GM10847 (cell line): ENCODE results near the gene SCAF8.

ENCODE experiments used
- POLR2A ChIP-seq: IDR thresholded peaks from 2 replicates; pipeline ENCODE4 v1.6.1; 2011; ENCODE audit not compliant: insufficient read length; ENCODE audit errors: extremely low read depth

SCAF8 gene

DNA sequence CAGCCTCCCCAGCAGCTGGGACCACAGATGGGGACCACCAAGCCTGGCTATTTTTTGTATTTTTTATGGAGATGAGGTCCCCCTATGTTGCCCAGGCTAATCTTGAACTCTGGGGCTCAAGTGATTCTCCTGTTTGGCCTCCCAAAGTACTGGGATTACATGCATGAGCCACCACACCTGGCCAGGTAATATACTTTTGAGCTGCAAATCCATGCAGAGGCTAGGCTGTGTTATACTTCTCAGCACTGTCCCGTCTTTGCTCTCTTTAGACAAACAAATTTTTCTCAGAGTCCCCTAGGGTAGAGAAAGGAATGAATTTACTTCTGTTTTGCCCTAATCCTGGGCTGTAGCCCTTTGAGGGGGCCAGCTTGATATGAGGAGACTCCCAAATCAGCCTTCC lies 13.4 kb upstream of the SCAF8 start:
- TF ChIP-seq POLR2A, result no peak

DNA sequence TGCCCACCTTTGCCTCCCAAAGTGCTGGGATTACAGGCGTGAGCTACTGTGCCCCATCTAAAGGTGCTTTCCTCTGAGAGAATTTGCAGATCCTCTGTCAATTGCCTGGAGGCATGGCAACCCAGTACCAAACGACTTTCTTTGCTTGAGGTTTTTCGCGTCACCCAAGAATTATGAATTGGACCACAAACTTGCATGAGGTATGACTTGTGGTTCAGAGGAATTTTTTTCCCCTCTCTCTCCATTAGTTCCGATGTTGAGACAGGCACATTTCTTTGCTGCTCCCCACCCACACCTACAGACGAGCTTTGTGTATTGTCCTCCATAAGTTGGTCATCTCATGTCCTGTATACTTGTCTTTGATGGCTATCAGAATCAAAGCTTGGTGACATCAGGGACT lies 11.8 kb upstream of the SCAF8 start:
- TF ChIP-seq POLR2A, result no peak

DNA sequence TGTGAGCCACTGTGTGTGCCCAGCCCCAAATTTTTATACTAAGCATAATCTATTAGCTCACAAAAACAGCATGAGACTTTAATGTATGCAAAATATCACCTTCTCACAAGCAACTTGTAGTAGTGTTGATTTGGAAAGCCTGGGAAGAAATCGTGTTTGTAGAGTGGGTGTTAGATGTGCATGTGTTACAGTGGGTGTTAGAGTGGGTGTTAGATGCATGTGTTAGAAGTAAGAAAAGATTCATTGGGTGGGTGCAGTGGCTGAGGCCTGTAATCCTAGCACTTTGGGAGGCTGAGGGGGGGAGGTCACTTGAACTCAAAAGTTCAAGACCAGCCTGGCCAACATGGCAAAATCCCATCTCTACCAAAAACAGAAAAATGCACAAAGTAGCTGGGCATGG lies 6.3 kb upstream of the SCAF8 start:
- TF ChIP-seq POLR2A, result no peak

DNA sequence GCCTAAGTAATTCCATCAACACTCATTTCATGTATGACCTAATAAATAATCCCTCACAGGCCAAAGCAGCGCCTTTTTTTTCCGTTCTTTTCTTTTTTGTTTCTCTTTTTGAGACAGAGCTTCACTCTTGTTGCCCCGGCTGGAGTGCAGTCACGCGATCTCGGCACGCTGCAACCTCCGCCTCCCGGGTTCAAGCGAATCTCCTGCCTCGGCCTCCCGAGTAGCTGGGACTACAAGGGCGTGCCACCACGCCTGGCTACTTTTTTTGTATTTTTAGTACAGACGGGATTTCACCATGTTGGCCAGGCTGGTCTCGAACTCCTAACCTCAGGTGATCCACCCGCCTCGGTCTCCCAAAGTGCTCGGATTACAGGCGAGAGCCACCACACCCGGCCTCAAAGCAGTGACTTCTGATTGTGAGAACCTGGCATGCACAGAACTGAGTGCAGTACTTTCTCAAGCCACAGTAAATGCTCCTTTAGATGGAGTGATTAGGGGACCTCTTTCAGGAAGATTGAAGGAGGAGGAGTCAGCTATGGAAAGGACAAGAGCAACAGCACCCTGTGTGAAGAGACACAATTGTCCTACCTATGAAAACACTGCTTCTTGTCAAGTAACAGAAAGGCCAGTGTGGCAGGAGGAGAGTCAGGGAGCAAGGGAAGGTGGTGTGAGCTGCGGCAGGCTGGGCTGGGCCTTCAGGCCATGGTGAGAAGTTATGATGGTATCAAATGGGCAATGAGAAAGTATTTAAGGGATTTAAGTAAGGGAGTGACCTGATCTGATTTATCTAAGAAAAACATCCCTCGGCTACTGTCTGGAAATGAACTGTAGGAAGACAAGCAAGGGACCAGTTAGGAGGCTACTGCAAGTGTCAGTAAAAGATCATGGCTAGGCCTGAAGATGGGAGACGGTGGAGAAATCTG lies 1.7 kb upstream of the SCAF8 start:
- no peak for TF ChIP-seq POLR2A

DNA sequence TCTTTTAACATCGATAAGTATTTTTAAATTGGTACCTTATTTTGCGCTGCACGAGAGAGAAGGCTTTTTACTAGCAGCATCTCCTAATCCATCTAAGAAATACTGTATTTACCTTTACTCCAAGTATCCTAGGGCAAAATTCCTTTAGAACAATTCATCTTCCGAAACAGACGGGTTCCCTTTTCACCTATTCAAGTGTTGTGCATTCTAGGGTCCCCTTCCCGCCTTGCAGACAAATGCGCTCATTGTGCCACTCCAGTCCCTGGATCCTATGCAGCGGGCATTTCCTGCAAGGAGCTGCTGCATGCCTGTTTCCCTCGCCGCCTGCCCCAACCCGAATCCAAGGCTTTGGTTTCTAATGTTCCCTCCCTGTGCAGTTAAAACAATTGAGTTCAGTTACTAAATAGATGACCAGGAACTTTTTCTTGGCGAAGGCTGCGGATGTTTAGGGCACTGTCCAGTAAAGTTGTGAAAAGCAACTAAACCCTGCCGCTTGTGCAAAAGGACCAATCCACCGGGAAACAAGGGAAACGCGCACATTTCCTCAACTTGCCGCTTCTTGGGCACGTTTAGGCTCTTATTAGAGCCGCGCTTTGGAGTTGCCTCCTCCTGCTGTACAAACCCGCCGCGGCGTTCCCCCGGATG lies 556 bp upstream of the SCAF8 start:
- TF ChIP-seq POLR2A, result no peak

DNA sequence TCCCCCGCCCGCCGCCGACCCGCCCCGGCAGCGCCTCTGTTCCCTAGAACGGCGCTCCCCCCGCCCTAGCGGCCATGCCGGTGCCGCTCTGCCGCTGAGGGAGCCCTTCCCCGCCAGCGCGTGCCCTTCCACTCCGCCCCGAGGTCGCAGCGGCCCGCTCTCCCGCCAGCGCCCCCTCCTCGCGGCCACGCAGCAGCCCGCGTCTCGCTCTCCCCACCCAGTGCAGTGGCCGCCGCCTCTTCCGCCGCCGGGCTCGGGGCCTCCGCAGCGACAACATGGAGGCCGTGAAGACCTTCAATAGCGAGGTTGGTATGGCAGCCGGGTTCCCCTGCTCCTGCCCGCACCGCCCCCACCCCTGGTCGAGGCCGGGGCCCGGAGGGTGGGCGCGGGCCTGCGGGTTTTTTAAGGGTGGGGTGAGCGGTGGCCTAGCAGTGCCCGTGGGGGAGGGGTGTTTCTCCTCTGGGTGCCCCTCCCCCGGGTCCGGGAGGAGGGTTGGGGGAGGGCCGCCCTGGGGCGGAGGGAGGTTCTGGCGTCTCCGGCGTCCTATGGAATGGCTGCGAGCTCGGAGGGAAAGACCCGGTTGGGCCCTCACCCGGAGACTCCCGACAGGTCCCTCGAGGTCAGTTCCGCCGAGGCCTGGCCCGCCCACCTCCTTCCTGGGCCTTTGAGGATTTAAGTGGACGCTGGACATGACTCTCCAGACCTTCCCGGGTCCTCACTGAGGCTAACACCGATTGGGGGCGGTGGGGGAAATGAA lies 588 bp downstream of the SCAF8 start:
- no peak for TF ChIP-seq POLR2A

DNA sequence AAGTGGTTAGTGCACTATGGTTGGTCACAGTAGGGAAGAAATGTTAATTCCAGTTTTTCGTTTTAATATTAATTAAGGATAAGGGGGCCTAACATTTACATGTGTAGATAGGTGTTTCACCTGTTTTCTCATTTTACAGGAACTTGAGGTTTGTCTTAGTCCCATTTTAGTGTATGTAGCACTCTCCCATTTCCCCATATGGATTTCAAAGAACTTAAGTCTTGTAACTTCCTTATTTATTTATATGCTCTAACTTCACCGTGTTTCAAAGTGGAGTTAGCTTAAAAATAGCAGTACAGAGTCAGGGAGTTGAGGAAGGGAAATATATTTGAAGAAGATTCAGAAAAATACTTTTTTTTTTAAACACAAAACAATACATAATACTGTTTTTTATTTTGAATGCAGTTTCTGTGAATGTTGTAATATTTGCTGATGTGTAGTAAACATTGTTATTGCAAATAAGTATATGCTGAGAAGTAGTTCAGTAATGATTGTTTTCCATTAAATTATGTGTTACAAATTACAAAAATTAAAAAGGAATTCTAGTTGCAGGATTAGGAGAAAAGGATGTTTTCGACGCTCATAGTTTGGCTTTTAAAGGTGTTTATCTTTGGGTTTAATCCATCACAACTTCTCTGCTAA lies 3.5 kb downstream of the SCAF8 start:
- TF ChIP-seq POLR2A, result no peak

DNA sequence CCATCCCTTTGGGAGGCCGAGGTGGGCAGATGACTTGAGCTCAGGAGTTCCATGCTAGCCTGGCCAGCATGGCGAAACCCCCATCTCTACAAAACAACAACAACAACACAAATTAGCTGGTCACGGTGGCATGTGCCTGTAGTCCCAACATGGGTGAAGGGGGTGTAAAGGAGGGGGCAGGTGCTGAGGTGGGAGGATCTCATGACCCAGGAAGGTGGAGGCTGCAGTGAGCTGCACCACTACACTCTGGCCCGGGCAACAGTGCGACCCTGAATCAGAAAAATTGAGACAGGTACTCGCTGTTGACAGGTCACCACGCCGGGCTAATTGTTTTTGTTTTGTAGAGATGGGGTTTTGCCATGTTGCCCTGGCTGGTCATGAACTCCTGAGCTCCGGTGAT lies 4.2 kb downstream of the SCAF8 start:
- no peak for TF ChIP-seq POLR2A

DNA sequence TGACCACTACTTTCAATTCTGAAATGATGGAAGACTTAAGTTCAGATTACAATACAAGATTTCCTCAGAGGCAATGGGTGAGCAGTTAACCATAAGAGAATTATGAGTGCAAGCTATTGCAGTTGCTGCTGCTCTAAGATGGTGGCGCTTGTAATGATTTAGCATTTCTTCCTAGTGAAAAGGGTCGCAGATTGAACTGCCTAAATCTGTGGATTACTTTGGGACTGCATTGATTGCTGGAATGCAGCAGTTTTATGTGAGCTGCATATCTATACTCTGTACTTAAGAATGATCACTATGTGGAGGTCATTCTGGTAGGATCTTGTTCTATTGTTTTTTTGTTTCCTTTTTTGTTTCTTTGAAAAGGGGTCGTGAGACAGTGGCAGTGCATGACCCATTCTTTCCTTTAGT lies 5.3 kb downstream of the SCAF8 start:
- no peak for TF ChIP-seq POLR2A

DNA sequence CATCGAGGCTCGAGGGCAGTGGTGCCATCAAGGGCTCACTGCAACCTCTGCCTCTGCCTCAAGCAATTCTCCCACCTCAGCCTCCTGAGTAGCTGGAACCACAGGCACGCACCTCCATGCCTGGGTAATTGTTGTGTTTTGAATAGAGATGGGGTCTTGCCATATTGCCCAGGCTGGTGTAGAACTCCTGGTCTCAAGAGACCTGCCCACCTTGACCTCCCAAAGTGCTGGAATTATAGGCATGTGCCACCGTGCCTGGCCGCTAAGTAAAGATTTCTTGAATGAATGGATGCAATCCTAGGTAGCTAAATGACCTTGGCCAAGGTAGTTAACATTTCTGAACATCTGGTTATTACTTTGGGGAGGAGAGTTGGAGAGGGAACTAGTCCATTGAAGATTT lies 7.4 kb downstream of the SCAF8 start:
- no peak for TF ChIP-seq POLR2A

DNA sequence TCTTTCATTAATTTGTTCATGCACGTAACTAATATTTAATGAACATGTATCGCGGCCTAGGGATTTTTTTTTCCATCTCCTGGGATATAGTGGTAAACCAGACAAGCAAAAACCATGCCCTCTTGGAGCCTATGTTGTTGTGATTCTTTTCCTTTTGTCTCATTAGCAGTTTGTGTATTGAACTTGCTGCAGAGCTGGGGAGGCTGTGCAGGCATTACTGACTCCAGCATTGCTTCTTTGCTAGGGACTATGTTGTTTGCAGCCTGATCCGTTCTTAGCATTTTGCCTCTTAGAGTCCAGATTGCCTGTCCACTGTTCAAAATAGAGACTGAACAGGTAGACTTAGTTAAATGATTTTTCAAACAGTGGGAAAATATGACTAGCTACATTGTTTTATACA lies 9.7 kb downstream of the SCAF8 start:
- no peak for TF ChIP-seq POLR2A

DNA sequence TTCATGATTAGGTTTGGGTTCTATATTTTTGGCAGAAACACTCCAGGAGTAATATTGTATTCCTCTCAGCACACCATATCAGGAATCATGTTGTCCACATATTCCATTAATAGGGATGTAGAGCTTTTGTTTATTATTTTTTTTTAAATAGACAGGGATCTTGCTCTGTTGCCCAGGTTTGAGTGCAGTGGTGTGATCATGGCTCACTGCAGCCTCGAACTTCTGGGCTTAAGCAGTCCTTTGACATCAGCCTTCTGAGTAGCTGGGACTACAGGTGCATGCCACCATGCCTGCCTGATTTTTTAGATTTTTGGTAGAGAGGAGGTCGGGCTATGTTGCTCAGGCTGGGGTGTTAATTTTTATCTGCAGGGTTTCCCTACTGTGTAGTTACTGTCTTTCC lies 12.0 kb downstream of the SCAF8 start:
- no peak for TF ChIP-seq POLR2A

DNA sequence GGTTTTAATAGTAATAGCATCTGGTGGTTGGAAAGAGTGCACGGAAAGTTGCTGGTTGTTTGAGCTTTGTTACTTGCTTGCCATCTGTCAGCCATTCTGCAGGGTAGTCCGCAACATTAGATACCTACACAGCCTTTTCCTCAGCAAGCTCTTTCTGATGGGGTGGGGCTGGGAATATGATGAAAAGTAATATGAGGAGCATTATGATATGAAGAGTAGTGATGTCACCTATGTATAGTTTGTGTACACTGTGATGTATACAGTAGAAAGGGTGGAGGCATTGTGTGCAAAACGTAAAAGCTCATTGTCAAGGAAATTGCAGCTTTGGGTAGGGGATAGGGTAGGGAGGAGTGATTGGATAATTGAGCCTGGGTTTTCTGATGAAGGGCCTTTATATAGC lies 16.1 kb downstream of the SCAF8 start:
- no peak for TF ChIP-seq POLR2A

DNA sequence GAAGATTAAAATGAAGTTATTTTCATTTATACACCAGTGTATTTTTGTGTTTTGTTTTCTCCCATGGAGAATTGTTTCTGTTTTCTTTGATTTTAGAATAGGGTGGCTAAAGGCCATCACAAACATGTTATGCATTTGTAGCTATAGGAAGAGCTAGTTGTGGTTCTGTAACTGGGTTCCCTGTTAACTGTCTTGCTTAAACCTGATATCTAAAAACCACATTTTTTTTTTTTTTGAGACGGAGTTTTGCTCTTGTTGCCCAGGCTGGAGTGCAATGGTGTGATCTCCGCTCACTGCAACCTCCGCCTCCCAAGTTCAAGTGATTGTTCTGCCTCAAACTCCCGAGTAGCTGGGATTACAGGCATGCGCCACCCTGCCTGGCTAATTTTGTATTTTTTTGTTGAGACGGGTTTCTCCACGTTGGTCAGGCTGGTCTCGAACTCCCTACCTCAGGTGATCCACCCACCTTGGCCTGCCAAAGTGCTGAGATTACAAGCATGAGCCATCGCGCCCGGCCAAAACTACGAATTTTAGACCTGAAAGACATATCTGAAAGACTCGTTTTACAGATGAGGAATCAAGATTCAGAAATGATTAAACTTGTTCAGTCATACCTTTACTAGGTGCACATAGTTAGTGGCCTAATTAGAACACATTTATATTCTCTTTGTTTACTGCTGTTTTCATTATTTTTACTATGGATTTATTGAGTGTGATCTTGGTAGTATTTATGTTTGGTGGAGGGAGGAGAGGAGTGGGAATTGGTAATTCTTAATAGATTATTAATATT lies 18.0 kb downstream of the SCAF8 start:
- TF ChIP-seq POLR2A, result no peak

DNA sequence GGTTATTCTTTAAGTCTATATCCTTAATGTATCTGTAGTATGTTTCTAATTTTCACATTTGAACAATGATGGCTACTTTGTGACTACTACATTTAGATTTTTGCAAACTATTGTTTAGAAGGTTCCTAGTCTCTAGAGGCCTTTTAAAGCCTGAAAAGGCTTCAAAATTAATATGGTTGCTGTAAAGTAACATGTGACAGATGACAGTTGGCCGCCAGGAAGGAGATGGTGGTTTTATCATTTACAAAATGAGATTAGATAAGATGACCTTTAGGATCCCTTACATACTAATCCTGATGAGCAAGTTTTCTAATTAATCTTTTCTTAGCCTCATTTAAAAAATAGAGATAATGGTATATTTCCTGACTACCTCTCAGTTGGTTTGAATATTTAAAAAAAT lies 18.8 kb downstream of the SCAF8 start:
- no peak for TF ChIP-seq POLR2A

DNA sequence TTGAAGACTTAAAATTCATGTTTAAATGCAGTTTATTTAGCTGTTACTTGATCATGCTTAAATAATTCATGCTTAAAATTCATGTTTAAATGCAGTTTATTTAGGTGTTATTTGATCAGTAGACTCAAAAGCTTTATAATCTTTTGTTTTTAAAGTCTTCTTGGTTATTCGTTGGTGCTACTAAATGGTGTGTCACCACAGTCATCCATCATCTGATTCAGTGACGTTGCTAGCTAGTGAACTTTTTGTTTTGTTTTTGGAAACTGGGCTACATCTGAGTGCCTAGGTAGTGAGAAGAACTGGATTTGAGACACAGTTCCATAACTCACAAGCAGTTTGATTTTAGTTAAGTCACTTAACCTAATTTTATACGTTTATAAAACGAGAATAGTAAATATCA lies 20.9 kb downstream of the SCAF8 start:
- TF ChIP-seq POLR2A, result no peak
